PFSK-1 (cell line): ENCODE results near the gene F5.

Experiments
- FOXP2 ChIP-seq: optimal IDR thresholded peaks from 2 replicates; pipeline ENCODE3; 2011; ENCODE audit warnings: borderline replicate concordance, control low read depth, inconsistent platforms; ENCODE audit not compliant: insufficient read depth; ENCODE audit errors: extremely low read length, extremely low read depth
- POLR2AphosphoS5 ChIP-seq: IDR thresholded peaks from 2 replicates; pipeline ENCODE4 v1.6.1; 2012; ENCODE audit warnings: low read depth, mild to moderate bottlenecking, control low read depth, low read length, moderate library complexity
- SIN3A ChIP-seq: IDR thresholded peaks from 2 replicates; pipeline ENCODE4 v1.6.1; 2012; ENCODE audit warnings: mild to moderate bottlenecking, low read length, moderate library complexity, borderline replicate concordance; ENCODE audit not compliant: insufficient read depth
- TAF1 ChIP-seq: IDR thresholded peaks from 2 replicates; pipeline ENCODE4 v1.6.1; 2012; ENCODE audit warnings: low read length, control low read depth, borderline replicate concordance; ENCODE audit not compliant: insufficient read depth

GRCh38 chr1:169497317-169497716, 89.0 kb downstream of the F5 start:
- no peak for TF ChIP-seq SIN3A
- no peak for TF ChIP-seq POLR2AphosphoS5
- no peak for TF ChIP-seq FOXP2
- TF ChIP-seq TAF1: no peak
